Natural killer cell treated with Interleukin-12 subunit alpha and Interleukin-12 subunit beta and Interleukin-15 and Interleukin-18, amount 100 ng/mL, for 72 hours (primary cell): ENCODE results near the gene CCDC182. TPM values are rescaled to one million over a fixed set of nuclear protein-coding genes. Genes with fewer than 3 reads are reported as not detected.

Experiments
- ATAC-seq, 2 donors: fragments of 150-1000 bp; cut with Tn5 transposase in 1 of 2; sonication (Bioruptor Pico), chemical (Tn5 transposase) in 1 of 2; 2 replicates each; pipeline ENCODE4 v1.10.0; 2021
- DNase-seq: peaks from one replicate; pipeline ENCODE4 v3.0.0; 2022; ENCODE audit warnings: low spot score
- H3K27ac Mint-ChIP-seq, 2 donors: 1 replicate in 1 of 2; 2 replicates in 1 of 2; pipeline ENCODE4 v1.8.0; 2022; ENCODE audit warnings: mixed read lengths in 2 of 2, mild to moderate bottlenecking in 1 of 2, moderate library complexity in 1 of 2
- H3K27me3 Mint-ChIP-seq, 2 donors: 1 replicate in 1 of 2; 2 replicates in 1 of 2; pipeline ENCODE4 v1.8.0; 2022; ENCODE audit warnings: mixed read lengths in 2 of 2
- H3K36me3 Mint-ChIP-seq: one replicate; pipeline ENCODE4 v1.8.0; 2022; ENCODE audit warnings: mixed read lengths
- H3K4me1 Mint-ChIP-seq, 2 donors: 1 replicate in 1 of 2; 2 replicates in 1 of 2; pipeline ENCODE4 v1.8.0; 2022; ENCODE audit warnings: low read depth in 2 of 2, mixed read lengths in 2 of 2, mild to moderate bottlenecking in 1 of 2
- H3K4me3 Mint-ChIP-seq: one replicate; pipeline ENCODE4 v1.8.0; 2022; ENCODE audit warnings: mixed read lengths
- H3K9me3 Mint-ChIP-seq: 2 replicates; pipeline ENCODE4 v1.8.0; 2022; ENCODE audit warnings: mixed read lengths
- total RNA-seq, 2 donors: library from RNA; stranded (reverse); gene quantifications; one replicate each; pipeline ENCODE4 v1.2.3, GENCODE V29; 2022

Gene CCDC182
- total RNA-seq, 2 donors from 2014 or later: not detected

GRCh38 chr17:57772774-57773173 is 27.7 kb upstream of the CCDC182 start:
- Mint-ChIP-seq H3K27ac (no peak overlapping the region), H3K9me3 (no peaks in the 10 kb centered on the region), H3K36me3 (no peaks in the 10 kb centered on the region), H3K4me3 (no peak overlapping the region), H3K4me1 (no peaks in the 10 kb centered on the region), H3K27me3 (peaks cover 34 to 59% of the 10 kb centered on the region in 2 donors)
- ATAC-seq (no peak), DNase-seq (no peak)

- Mint-ChIP-seq H3K36me3 (no peaks in the 10 kb centered on the region), H3K9me3 (no peaks in the 10 kb centered on the region), H3K4me3 (no peak overlapping the region), H3K27ac (no peak overlapping the region), H3K4me1 (no peaks in the 10 kb centered on the region), H3K27me3 (peaks cover 13 to 44% of the 10 kb centered on the region in 2 donors)
- DNase-seq (no peak), ATAC-seq (no peak)
Observed at GRCh38 chr17:57767561-57767960, 22.5 kb upstream of the CCDC182 start.

- no peak overlapping the region for H3K27ac Mint-ChIP-seq
Observed at GRCh38 chr17:57766318-57766943, 21.3 kb upstream of the CCDC182 start.

GRCh38 chr17:57762452-57763395 is 17.6 kb upstream of the CCDC182 start:
- H3K27ac Mint-ChIP-seq: no peak overlapping the region
- no peaks in the 10 kb centered on the region for H3K4me1 Mint-ChIP-seq
- H3K36me3 Mint-ChIP-seq: no peaks in the 10 kb centered on the region
- DNase-seq (no peak), ATAC-seq (no peak)
- no peaks in the 10 kb centered on the region for H3K9me3 Mint-ChIP-seq
- no peak overlapping the region for H3K4me3 Mint-ChIP-seq
- peaks cover 4 to 21% of the 10 kb centered on the region in 2 donors for H3K27me3 Mint-ChIP-seq

More at GRCh38 chr17:57766318-57766943, 21.3 kb upstream of the CCDC182 start:
- H3K9me3 Mint-ChIP-seq: no peaks in the 10 kb centered on the region
- no peaks in the 10 kb centered on the region for H3K36me3 Mint-ChIP-seq
- DNase-seq (no peak), ATAC-seq (no peak)
- H3K4me1 Mint-ChIP-seq: no peaks in the 10 kb centered on the region
- H3K4me3 Mint-ChIP-seq: no peak overlapping the region
- peaks cover 7 to 40% of the 10 kb centered on the region in 2 donors for H3K27me3 Mint-ChIP-seq

GRCh38 chr17:57761887-57762286 is 16.8 kb upstream of the CCDC182 start:
- no peak for DNase-seq
- Mint-ChIP-seq H3K27me3 (peaks cover 4 to 14% of the 10 kb centered on the region in 2 donors), H3K4me3 (no peak overlapping the region), H3K36me3 (no peaks in the 10 kb centered on the region), H3K27ac (no peak overlapping the region), H3K4me1 (no peaks in the 10 kb centered on the region), H3K9me3 (no peaks in the 10 kb centered on the region)
- ATAC-seq: no peak

- no peaks in the 10 kb centered on the region for H3K4me1 Mint-ChIP-seq
- no peak overlapping the region for H3K27ac Mint-ChIP-seq
- ATAC-seq (no peak), DNase-seq (no peak)
- peaks cover 4 to 14% of the 10 kb centered on the region in 2 donors for H3K27me3 Mint-ChIP-seq
- no peaks in the 10 kb centered on the region for H3K9me3 Mint-ChIP-seq
- H3K4me3 Mint-ChIP-seq: no peak overlapping the region
- H3K36me3 Mint-ChIP-seq: no peaks in the 10 kb centered on the region
Observed at GRCh38 chr17:57760046-57760445, 14.9 kb upstream of the CCDC182 start.

- H3K27me3 Mint-ChIP-seq: peaks cover 4 to 14% of the 10 kb centered on the region in 2 donors
- H3K36me3 Mint-ChIP-seq: no peaks in the 10 kb centered on the region
- H3K4me3 Mint-ChIP-seq: no peak overlapping the region
- DNase-seq (no peak), ATAC-seq (no peak)
- no peaks in the 10 kb centered on the region for H3K9me3 Mint-ChIP-seq
- no peaks in the 10 kb centered on the region for H3K4me1 Mint-ChIP-seq
- no peak overlapping the region for H3K27ac Mint-ChIP-seq
Observed at GRCh38 chr17:57758654-57759053, 13.6 kb upstream of the CCDC182 start.

GRCh38 chr17:57757735-57758134 is 12.6 kb upstream of the CCDC182 start:
- Mint-ChIP-seq H3K36me3 (no peaks in the 10 kb centered on the region), H3K4me1 (no peaks in the 10 kb centered on the region), H3K9me3 (no peaks in the 10 kb centered on the region), H3K4me3 (no peak overlapping the region), H3K27ac (no peak overlapping the region), H3K27me3 (peaks cover 4 to 9% of the 10 kb centered on the region in 2 donors)
- ATAC-seq: peak in 1 of 2 donors; percentile 40
- DNase-seq: no peak

- Mint-ChIP-seq H3K27ac (no peak overlapping the region), H3K4me3 (no peak overlapping the region), H3K9me3 (no peaks in the 10 kb centered on the region), H3K36me3 (no peaks in the 10 kb centered on the region), H3K27me3 (peaks cover 0 to 1% of the 10 kb centered on the region in 2 donors), H3K4me1 (no peaks in the 10 kb centered on the region)
- no peak for DNase-seq
- ATAC-seq: no peak
Observed at GRCh38 chr17:57756951-57757350, 11.9 kb upstream of the CCDC182 start.

GRCh38 chr17:57755480-57756070 is 10.5 kb upstream of the CCDC182 start:
- Mint-ChIP-seq H3K36me3 (no peaks in the 10 kb centered on the region), H3K27ac (no peak overlapping the region), H3K4me3 (no peak overlapping the region), H3K9me3 (no peaks in the 10 kb centered on the region), H3K4me1 (no peaks in the 10 kb centered on the region), H3K27me3 (no peaks in the 10 kb centered on the region)
- no peak for DNase-seq
- no peak for ATAC-seq

GRCh38 chr17:57752031-57752905 is 7.2 kb upstream of the CCDC182 start:
- H3K27ac Mint-ChIP-seq: peak overlapping the region in 1 of 2 donors; percentile 27
- no peaks in the 10 kb centered on the region for H3K9me3 Mint-ChIP-seq
- no peaks in the 10 kb centered on the region for H3K36me3 Mint-ChIP-seq
- ATAC-seq (no peak), DNase-seq (no peak)
- H3K27me3 Mint-ChIP-seq: no peaks in the 10 kb centered on the region
- no peak overlapping the region for H3K4me3 Mint-ChIP-seq
- H3K4me1 Mint-ChIP-seq: peaks cover 10 to 14% of the 10 kb centered on the region in 2 donors

- peaks cover 12 to 14% of the 10 kb centered on the region in 2 donors for H3K4me1 Mint-ChIP-seq
- peak overlapping the region in 1 of 2 donors; percentile 27 for H3K27ac Mint-ChIP-seq
- no peaks in the 10 kb centered on the region for H3K36me3 Mint-ChIP-seq
- peaks cover 0 to 3% of the 10 kb centered on the region in 2 donors for H3K27me3 Mint-ChIP-seq
- DNase-seq (no peak), ATAC-seq (no peak)
- H3K9me3 Mint-ChIP-seq: no peaks in the 10 kb centered on the region
- H3K4me3 Mint-ChIP-seq: no peak overlapping the region
Observed at GRCh38 chr17:57751348-57751971, 6.4 kb upstream of the CCDC182 start.

- Mint-ChIP-seq H3K4me1 (peaks cover 12 to 14% of the 10 kb centered on the region in 2 donors), H3K27ac (no peak overlapping the region)
- ATAC-seq: no peak
Observed at GRCh38 chr17:57750895-57751294, 5.8 kb upstream of the CCDC182 start.

More at GRCh38 chr17:57750895-57751294, 5.8 kb upstream of the CCDC182 start:
- no peak overlapping the region for H3K4me3 Mint-ChIP-seq
- DNase-seq: no peak
- H3K36me3 Mint-ChIP-seq: no peaks in the 10 kb centered on the region
- peaks cover 0 to 5% of the 10 kb centered on the region in 2 donors for H3K27me3 Mint-ChIP-seq
- no peaks in the 10 kb centered on the region for H3K9me3 Mint-ChIP-seq
